Natural killer cell (primary cell): ENCODE results near the gene FAM118A. TPM values are rescaled to one million over a fixed set of nuclear protein-coding genes. Genes with fewer than 3 reads are reported as not detected.

Experiments used
- ATAC-seq, 3 donors: fragments of 150-1000 bp in 2 of 3; fragments of 200-7000 bp in 1 of 3; cut with Tn5 transposase; 1 replicate in 1 of 3; 2 replicates in 2 of 3; pipeline ENCODE4 v1.10.0; 2021; ENCODE audit warnings: mild to moderate bottlenecking in 2 of 3, moderate library complexity in 2 of 3
- DNase-seq, 2 donors: peaks; one replicate each; pipeline versions ENCODE4 v3.0.0 to v3.0.0-alpha.2; 2013 to 2021; ENCODE audit warnings: mixed read lengths in 1 of 2
- H3K27ac ChIP-seq: one replicate; pipeline ENCODE4 v1.5.1; 2013; ENCODE audit warnings: mild to moderate bottlenecking, low read length
- H3K27me3 ChIP-seq: one replicate; pipeline ENCODE4 v1.6.1; 2013; ENCODE audit warnings: low read length; ENCODE audit not compliant: control insufficient read depth, insufficient read depth
- H3K36me3 ChIP-seq: one replicate; pipeline ENCODE4 v1.6.1; 2013; ENCODE audit warnings: low read length; ENCODE audit not compliant: control insufficient read depth, insufficient read depth
- H3K4me1 ChIP-seq: one replicate; pipeline ENCODE4 v1.6.1; 2013; ENCODE audit warnings: low read length; ENCODE audit not compliant: control insufficient read depth, insufficient read depth
- H3K4me3 ChIP-seq: one replicate; pipeline ENCODE4 v1.5.1; 2013; ENCODE audit warnings: low read length
- H3K9me3 ChIP-seq: one replicate; pipeline ENCODE4 v1.6.1; 2013; ENCODE audit warnings: low read length; ENCODE audit not compliant: control insufficient read depth, insufficient read depth
- H3K27ac Mint-ChIP-seq, 2 donors: one replicate each; pipeline ENCODE4 v1.8.0; 2022; ENCODE audit warnings: mild to moderate bottlenecking in 2 of 2, mixed read lengths in 2 of 2, moderate library complexity in 1 of 2
- H3K27me3 Mint-ChIP-seq, 2 donors: one replicate each; pipeline ENCODE4 v1.8.0; 2022; ENCODE audit warnings: low read depth in 2 of 2, mixed read lengths in 2 of 2
- H3K36me3 Mint-ChIP-seq: one replicate; pipeline ENCODE4 v1.8.0; 2022; ENCODE audit warnings: mixed read lengths
- H3K4me1 Mint-ChIP-seq, 2 donors: one replicate each; pipeline ENCODE4 v1.8.0; 2022; ENCODE audit warnings: mixed read lengths in 2 of 2
- H3K4me3 Mint-ChIP-seq: one replicate; pipeline ENCODE4 v1.8.0; 2022; ENCODE audit warnings: mild to moderate bottlenecking, moderate library complexity, mixed read lengths
- H3K9me3 Mint-ChIP-seq, 2 donors: one replicate each; pipeline ENCODE4 v1.8.0; 2022; ENCODE audit warnings: mixed read lengths in 2 of 2
- WGBS: methylation state at CpG from one replicate; pipeline ENCODE4 v1.1.7; 2013; ENCODE audit warnings: missing lambda C conversion rate; ENCODE audit not compliant: insufficient coverage; 5-methylcytosine and 5-hydroxymethylcytosine counted together
- intact Hi-C: fragments of 100-400 bp; cut with micrococcal nuclease; formaldehyde crosslinking; loops from one replicate; pipeline ENCODE4 v1.14.2; 2022
- total RNA-seq, 4 donors: library from RNA; stranded (reverse); fragments of 120-200 nt in 1 of 4; gene quantifications; one replicate each; pipeline versions ENCODE4 v1.2.3 to v1.2.4, GENCODE V29; 2013 to 2022
- TF ChIP-seq, protein P1 (sequence below): fragments of 200-600 bp; IDR thresholded peaks from one replicate; pipeline ENCODE4 v1.8.0; 2022; ENCODE audit warnings: antibody characterized with exemption

FAM118A gene
- total RNA-seq, 3 donors from 2014 or later (not counting 1 experiment from before 2014, with no cell fraction given) = 42.0 to 67.2 (median 62.6) TPM

- H3K4me1 Mint-ChIP-seq = no peaks in the 10 kb centered on the region
- H3K27ac Mint-ChIP-seq = no peak overlapping the region
- no peaks in the 10 kb centered on the region for H3K27me3 Mint-ChIP-seq
- H3K9me3 Mint-ChIP-seq = no peaks in the 10 kb centered on the region
- H3K36me3 ChIP-seq = no peaks in the 10 kb centered on the region
- no peak for ATAC-seq
- no peaks in the 10 kb centered on the region for H3K9me3 ChIP-seq
- no peak overlapping the region for H3K27ac ChIP-seq
- no peaks in the 10 kb centered on the region for H3K27me3 ChIP-seq
- intact Hi-C loops = no loop called here
- no peak for DNase-seq
- no peak overlapping the region for H3K4me3 ChIP-seq
- no peak overlapping the region for H3K4me3 Mint-ChIP-seq
- no peaks in the 10 kb centered on the region for H3K4me1 ChIP-seq
- WGBS = 83% methylated on average over 2 of the region's 2 CpGs
- no peaks in the 10 kb centered on the region for H3K36me3 Mint-ChIP-seq
- TF ChIP-seq, protein P1, sequence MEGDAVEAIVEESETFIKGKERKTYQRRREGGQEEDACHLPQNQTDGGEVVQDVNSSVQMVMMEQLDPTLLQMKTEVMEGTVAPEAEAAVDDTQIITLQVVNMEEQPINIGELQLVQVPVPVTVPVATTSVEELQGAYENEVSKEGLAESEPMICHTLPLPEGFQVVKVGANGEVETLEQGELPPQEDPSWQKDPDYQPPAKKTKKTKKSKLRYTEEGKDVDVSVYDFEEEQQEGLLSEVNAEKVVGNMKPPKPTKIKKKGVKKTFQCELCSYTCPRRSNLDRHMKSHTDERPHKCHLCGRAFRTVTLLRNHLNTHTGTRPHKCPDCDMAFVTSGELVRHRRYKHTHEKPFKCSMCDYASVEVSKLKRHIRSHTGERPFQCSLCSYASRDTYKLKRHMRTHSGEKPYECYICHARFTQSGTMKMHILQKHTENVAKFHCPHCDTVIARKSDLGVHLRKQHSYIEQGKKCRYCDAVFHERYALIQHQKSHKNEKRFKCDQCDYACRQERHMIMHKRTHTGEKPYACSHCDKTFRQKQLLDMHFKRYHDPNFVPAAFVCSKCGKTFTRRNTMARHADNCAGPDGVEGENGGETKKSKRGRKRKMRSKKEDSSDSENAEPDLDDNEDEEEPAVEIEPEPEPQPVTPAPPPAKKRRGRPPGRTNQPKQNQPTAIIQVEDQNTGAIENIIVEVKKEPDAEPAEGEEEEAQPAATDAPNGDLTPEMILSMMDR = no peak
Measured at GRCh38 chr22:45381348-45381747, 71.6 kb downstream of the FAM118A start.

DNA sequence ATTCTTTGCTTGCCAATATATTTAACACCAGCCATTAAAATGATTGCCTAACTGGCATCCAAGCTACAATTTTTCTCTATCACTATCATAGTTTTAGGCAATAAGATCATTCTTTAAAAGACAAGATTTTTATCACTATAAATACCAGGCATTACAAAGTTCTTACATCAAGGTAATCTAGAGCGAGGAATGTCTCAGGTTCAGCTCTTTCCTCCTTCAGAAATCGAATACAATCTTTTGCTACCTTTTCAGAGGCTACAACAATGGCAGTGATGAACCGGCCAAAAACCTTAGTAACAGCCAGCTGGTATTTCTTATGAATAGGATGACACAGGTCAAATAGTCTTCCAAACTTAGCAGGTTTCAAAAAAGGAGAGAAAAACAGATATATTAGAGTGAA, 79.8 kb downstream of the FAM118A start:
- Mint-ChIP-seq H3K9me3 (no peaks in the 10 kb centered on the region), H3K36me3 (no peaks in the 10 kb centered on the region), H3K4me1 (no peaks in the 10 kb centered on the region), H3K4me3 (no peak overlapping the region), H3K27me3 (peaks cover 0 to 7% of the 10 kb centered on the region in 2 donors), H3K27ac (no peak overlapping the region)
- WGBS = 94% methylated on average over 3 of the region's 3 CpGs
- Histone ChIP-seq H3K9me3 (no peaks in the 10 kb centered on the region), H3K27me3 (no peaks in the 10 kb centered on the region), H3K4me1 (no peaks in the 10 kb centered on the region), H3K4me3 (no peak overlapping the region), H3K36me3 (no peaks in the 10 kb centered on the region), H3K27ac (no peak overlapping the region)
- no peak for DNase-seq
- ATAC-seq = no peak
- TF ChIP-seq, protein P1 = no peak
- intact Hi-C loops = no loop called here

Other genes starting within 250 kb of the FAM118A start
- gene NUP50, start 146.0 kb upstream of the FAM118A start, total RNA-seq = 10 to 100 TPM; 63.9 to 99.4 (median 98.6) TPM
- gene KIAA0930, start 69.0 kb upstream of the FAM118A start, total RNA-seq = 10 to 100 TPM; 32.6 to 39.1 (median 38.4) TPM
- under 1 TPM in 1 of 3 donors, not detected in 2; 0.49 TPM for gene UPK3A, start 25.0 kb upstream of the FAM118A start, total RNA-seq
- under 1 TPM in 2 of 3 donors, not detected in 1; 0.07 to 0.09 TPM for gene SMC1B, start 103.7 kb downstream of the FAM118A start, total RNA-seq
- gene RIBC2, start 103.8 kb downstream of the FAM118A start, total RNA-seq = under 1 TPM in 2 of 3 donors, not detected in 1; 0.38 to 0.86 TPM
- gene FBLN1, start 192.9 kb downstream of the FAM118A start, total RNA-seq = under 1 TPM in 1 of 3 donors, not detected in 2; 0.58 TPM